NCI-H2081 (cell line): ENCODE measurements around the gene COL10A1.
A peak's percentile ranks its signal among the peaks of the same experiment; 100 is the strongest.
"Not testable (repeated sequence)": the region's sequence is repeated elsewhere in the genome, so short reads cannot be mapped to it uniquely, and the experiment has no call there.

ENCODE experiments used
- DNase-seq, 2 experiments: peaks; one replicate each; lab custom pipeline; 2025; lab: John Stamatoyannopoulos, UW

COL10A1 gene

DNA sequence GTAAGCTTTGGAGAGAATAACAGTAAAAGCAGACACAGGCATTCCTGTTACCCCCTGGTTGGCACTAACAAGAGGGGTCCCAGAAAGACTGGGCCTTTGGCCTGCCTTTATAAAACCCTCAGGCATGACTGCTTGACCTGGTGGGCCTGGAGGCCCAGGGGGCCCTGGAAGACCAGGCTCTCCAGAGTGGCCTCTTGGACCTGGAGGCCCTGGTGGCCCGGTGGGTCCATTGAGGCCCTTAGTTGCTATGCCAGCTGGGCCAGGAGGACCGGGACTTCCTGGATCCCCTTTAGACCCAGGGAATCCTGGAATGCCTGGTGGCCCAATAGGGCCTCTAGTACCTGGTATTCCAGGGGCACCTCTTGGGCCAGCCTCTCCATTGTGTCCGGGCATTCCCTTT is 5.5 kb downstream of the COL10A1 start:
- no peak for DNase-seq

DNA sequence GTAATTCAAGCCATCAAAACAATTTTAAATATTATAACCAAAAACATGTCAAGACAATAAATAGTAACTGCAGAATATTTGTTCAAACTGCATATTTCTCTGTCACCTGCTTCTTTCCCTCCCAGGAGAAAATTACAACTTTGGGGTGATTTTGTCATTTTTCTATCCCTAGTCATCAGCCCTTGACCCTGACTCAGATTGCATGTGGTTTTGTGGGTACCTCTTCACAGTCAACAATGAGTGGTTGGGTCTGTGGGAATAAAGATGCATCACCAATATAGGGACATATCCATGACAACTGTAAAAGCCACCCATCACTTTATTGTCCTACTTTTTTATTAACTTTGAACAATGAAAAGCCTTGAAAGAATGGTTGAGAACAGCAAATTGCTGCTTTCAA is 7.3 kb downstream of the COL10A1 start:
- no peak for DNase-seq

DNA sequence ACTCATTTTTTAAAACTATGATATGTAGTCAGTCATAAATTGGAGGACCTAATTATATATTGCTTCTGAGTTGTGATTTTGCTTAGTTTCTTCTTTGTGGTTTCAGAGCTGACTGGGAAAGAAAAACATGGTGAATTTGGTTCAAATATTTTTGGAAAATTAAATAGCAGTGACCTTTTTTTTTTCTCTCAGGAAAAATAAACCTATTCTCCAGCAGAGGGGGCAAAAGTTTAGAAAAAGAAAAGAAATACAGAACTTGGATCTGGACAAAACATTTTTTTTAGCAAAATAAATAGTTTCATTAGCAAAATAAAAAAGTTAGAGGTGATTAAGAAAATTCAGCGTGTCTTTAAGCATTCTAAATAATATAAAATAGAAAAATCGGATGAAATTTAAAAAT is 10.2 kb downstream of the COL10A1 start:
- DNase-seq, result no peak

DNA sequence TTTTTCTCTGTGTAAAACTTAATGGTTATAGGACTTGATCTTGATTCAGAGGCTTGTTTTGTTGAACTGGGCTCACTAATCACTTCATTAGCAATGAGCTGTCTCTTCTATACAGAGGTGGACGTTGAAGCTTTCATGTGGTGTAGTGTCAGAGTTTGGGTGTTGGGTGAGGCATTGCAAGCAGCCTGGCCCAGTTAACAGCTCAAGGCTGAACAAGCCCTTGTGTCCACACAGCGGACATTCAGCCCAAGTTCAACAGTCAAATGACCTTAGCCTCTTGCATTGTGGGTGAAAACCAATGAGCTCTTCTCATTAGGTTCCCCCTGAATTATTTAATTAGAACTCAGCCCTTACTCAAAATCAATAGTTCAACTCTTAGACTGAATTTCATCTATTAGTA is 12.5 kb downstream of the COL10A1 start:
- no peak for DNase-seq

DNA sequence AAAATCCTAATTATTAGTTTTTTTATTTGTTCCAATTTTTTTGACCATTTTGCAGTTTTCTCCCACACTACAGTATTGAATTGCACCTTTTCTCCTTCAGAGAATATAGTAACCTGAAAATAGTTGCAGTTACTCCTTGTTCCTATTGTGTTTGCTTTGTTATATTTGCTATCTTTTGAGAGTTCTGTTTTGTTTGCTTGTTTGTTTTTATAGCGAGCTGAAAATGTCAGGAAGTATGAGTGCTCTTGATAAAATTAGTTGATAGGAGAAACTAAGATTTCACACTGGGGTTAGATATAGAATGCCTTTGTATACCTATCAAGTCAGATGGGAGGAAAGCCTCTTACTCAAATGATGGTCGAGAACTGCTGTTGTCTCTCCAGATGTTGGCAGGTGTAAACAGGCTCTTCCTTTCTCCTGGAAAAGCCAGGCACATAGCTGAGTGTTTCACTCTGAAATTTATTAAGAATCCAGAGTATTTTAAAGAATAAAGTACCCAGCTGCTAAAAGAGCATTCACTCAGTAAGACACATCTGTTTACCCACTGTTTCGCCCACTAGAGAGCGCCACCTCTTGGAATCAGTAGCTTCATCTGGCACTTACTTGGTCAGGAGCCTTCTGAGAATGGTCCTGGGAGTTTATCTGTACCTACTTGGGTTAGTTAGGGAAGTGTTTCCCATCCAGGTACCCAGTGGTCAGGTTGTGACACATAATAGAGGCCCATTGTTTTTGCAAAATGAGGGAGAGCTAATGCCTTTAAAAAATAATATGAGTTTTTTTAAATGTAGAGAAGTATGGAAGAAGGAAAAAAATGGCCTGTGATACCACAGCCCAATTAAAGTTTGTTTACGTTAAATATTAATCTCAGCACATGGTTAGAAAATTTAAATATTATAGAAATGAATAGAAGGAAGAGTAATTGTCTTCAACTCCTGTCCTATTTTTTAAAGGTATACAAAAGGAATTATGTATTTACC is 14.1 kb downstream of the COL10A1 start:
- DNase-seq, result peak; percentile 4 to 24

DNA sequence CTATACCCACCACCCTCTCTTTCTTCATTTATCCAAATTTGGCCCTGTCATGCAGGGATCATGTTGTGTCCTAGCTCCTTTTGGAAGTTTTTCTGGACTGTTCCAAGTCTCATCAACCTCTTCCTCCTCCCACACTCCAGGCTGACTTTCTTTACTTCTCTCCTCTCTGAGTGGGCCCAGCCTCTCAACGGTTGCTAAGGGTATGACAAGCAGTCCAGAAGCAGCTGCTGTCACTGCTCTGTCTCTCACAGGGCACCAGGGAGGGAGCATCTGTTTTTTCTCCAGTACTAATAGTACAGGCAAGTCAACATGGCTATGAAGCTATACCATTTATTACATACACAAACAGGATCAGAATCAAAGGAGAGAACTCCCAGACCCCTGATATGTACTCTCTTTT is 17.1 kb downstream of the COL10A1 start:
- no peak for DNase-seq

DNA sequence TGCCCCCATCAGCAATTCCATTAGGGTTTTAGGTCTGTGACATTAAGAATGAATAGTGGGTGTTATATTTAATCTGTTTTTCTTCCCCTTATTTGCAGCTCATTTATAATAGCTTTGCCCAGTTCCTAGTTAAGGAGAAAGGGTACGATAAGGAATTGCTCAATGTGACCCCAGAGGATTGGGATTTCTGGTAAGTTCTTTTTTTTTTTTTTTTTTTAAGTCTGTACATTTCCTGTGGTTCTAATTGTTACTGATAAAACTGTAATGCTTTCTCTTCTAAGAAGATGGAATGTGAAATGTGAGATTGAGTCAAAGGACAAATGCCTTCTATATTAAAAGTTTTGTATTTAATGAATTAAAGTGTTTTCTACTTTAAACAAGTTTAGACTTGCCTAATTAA is 19.8 kb downstream of the COL10A1 start:
- DNase-seq, result no peak

DNA sequence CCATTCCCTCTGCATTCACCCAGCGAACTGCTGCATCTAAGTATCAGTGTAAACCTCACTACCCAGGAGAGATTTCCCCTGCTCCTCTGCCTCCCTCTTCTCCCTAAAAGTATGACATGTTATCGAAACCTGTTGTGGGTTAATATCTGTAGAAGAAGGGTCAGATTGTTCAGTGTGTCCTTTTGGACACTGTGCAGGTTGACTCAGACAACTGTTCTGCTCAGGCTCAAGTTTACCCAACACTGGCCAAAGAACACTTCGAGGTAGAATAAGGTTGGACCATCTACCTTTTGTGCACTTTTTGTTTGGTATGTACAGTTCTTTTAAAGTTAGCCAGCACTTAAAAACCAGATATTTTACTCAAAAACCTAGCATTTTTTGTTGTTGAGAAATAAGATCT is 20.7 kb downstream of the COL10A1 start:
- DNase-seq, result no peak

DNA sequence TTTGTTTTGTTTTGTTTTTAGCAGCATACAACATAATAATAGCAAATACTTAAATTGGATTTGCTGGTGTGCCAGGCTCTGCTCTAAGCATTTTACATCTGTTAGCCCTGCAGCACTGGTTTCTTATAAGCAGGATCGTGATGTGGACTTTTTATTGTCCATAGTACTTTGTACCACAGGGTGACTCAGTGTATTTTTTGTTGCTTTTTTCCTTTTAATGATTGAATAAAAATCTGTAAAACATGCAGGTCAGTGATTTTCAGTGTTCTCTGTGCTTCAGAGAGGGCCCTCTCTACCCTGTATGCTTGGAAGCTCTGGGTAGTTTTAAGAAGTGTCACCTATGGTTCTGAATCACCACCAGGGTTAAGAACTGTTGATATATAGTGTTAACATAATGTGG is 21.3 kb downstream of the COL10A1 start:
- no peak for DNase-seq

DNA sequence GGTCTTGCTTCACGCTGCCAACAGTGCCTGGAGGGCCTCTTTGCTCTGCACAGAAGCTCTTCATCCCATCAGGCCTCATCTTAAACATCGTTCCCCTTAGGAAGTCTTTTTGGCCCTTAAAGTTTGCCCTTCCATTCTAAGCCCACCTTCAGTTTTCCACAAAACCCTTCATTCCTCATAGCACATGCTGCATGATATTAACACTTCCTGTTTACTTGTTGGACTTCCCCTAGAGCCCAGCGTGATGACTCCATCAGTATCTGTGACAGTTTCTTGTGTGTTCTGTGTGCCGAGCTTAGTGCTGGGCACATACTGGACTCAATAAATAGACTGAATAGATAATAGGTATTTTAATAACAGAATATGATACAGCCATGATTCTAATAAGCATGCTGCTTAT is 23.1 kb downstream of the COL10A1 start:
- DNase-seq, result no peak

DNA sequence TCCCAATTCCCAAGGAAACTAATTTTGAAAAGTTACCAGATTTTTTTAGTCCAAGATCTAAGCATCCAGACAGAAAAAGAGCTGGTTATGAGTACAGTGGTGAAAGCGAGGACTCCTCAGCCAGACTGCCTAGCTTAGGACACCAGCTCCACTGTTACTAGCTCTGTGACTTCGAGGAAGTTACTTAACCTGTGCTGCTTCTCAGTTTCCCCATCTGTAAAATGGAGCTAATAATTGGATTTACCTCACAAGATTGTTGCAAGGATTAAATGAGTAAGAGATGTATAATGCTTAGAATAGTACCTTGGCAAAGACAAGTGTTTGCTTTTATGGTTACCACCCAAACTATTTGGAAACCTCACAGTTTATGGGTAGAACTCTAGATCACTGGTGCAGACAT is 24.1 kb downstream of the COL10A1 start:
- DNase-seq, result no peak

DNA sequence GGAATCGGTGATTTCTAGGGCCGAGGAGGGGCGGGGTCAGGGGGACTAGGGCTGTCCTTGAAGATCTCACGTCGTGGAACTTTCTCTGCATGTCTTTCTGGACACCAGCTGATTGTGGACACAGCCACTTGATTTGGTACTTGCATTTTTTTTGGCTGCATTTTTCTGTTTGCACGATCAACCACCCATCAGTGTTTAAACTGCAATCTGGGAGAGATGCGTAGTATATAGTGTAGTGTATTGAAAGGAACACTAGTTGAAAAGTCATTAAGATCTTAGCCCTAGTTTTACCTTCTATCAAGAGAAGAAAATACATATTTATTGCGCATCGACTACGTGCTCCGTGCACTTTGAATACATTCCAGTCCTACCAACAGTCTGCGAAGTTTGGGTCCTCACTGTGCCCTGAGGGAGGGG is 24.6 kb downstream of the COL10A1 start:
- no peak for DNase-seq

DNA sequence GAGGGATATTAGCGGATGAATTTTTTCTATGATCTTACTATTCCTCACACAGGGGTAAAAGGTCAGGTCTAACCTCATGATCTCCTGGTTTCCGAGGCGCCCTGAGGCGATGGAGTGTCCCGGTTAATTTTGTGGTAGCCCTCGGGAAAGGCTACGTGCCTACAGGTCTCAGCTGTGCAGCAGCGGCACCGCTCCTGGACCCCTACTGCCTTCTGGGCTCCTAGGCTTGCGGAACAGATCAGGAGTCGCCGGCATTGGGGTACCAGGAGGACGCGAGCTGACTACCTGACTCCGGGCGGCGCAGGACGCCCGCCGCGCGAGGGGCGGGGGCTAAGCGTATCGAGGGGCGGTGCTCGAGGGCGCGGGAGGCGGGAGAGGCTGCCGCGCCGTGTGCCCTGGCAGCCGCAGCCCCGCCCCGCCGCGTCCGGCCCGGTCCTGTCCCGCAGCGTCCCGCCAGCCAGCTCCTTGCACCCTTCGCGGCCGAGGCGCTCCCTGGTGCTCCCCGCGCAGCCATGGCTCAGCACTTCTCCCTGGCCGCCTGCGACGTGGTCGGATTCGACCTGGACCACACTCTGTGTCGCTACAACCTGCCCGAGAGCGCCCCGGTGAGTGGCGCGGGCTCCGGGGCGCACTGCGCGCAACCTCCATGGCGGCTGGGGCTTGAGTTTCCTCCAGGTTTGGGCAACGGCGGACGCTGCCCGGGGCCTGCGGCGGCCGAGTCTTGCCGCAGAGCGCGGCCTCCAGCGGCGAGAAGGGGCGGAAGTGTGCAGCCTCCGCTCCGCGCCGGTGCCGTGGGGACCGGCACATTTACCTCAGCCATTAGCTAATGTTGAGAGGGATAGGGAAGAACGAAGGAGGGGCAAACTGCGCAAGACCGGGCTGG is 25.3 kb downstream of the COL10A1 start, which contains the start of gene NT5DC1:
Gene NT5DC1, plus strand, starts transcription at position 435 of the 883 bp plus-strand sequence. Its CDS starts 78 bp downstream, at position 513.
- DNase-seq, result peak; percentile 66 to 82

DNA sequence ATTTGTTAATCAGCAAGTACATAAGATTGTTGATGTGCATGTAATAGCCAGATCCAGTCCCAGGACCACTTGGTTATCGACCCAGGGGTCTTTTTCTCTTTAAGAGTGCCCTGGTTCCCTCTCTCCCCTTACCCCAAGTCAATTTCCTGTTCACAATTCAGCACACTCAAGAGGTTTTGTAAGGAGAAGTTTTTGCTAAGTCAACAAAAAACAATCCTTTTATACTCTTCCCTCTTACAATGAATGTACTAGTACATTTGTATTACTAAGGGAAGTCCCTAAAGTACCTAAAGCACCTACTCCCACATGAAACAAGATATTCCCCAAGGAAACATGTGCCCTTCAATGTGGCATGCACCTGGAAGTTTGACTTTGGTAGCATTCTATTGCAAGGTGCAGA is 26.9 kb downstream of the COL10A1 start:
- DNase-seq, result no peak

DNA sequence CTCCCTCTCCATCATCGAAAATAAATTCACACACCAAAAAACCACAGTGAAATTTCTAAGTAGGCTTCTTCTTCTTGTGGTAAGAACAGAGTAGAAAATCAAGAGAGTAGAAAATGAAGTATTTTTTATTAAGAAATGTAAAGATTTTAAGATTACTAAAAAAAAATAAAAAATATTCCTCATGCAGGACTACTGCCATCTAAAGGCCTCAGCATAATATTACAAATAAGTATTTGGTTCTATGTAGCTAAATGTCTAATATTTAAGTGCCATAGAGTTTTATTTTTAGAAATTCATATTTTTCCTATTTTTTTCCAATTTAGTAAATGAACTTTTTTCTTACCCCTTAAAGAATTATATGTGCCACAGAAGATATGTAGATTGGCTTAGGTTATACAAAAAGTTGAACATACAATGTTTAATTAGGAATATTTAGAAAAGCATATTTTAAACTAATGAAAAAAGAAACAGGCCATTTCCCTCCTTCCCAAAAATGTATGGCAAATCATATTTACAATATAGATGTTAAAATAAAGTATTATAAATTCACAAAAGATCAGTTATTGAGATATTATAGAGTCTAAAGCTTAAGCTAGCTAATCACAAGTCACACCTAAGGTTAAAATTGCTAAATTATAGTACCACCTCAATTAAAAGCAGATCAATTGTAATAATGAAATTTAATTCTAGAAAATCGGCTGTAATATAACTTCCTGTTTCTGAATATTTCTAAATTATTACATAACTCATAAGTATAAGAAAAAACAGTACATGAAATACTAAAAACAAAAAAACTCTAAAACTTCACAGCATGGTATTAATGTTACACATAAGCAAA is 28.7 kb downstream of the COL10A1 start:
- DNase-seq, result no peak

DNA sequence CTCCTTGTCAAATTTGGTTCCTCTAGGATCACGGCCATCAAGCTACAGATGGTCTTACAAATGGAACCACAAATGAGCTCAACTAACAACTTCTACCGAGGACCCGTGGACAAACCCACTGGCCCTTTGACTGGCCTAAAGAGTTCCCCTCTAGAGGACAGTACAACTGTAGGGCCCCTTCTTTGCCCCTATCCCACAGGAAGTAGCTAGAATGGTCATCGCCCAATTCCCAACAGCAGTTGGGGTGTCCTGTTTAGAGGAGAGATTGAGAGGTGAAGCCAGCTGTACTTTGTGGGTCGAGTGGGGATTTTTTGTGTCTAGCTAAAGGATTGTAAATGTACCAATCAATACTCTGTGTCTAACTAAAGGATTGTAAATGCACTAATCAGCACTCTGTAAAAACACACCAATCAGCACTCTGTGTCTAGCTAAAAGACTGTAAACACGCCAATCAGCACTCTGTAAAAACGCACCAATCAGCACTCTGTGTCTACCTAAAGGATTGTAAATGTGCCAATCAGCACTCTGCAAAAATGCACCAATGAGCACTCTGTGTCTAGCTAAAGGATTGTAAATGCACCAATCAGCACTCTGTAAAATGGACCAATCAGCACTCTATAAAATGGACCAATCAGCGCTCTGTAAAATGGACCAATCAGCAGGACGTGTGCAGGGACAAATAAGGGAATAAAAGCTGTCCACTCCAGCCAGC is 29.7 kb downstream of the COL10A1 start:
- not testable (repeated sequence) for DNase-seq

DNA sequence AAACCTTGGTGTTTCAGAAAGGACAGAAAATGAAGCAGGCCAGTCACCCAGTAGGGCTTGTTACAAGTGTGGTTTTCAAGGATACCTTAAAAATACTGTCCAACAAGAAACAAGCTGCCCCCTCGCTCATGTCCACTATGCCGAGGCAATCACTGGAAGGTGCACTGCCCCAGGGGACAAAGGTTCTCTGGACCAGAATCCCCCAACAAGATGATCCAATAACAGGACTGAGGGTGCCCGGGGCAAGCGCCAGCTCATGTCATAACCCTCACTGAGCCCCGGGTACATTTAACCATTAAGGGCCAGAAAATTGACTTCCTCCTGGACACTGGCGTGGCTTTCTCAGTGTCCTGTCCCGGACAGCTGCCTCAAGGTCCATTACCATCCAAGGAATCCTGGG is 31.9 kb downstream of the COL10A1 start:
- DNase-seq, result no peak

DNA sequence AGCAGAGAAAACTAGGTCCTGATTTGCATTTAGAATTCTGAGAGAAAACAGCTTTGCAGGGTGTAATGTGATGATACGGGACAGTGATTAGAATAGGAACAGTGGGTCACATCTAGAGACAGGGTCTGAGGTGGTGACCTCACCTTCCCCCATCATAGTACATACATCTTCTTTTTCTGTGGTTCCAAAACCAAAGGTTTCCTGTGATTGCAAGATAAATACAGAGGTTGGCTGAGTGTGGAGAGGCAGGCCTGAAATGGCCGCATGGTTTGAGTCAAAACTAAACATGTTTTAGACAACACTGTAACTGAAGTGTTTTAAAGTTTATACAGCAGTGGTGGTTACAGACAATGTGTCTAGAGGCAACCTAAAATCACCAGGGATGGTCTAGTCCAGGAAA is 35.7 kb downstream of the COL10A1 start:
- DNase-seq, result no peak

DNA sequence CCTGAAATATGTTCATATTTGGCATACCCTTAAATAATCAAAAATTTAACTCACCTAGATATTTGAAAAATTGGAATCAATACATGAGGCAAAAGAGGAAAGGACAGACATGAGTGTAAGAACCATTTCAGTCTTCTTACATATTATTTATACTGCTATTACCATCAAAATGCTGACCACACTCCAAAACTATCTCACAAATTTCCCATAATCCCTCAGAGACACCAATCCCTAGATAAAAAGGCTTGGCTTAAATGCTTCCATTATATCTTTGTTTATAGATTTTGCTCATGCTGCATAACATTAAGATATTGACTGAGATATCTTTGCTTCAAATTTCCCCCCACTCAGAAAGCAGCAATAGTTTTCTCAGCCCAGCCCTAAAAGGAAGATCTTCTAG is 37.0 kb downstream of the COL10A1 start:
- DNase-seq, result no peak

DNA sequence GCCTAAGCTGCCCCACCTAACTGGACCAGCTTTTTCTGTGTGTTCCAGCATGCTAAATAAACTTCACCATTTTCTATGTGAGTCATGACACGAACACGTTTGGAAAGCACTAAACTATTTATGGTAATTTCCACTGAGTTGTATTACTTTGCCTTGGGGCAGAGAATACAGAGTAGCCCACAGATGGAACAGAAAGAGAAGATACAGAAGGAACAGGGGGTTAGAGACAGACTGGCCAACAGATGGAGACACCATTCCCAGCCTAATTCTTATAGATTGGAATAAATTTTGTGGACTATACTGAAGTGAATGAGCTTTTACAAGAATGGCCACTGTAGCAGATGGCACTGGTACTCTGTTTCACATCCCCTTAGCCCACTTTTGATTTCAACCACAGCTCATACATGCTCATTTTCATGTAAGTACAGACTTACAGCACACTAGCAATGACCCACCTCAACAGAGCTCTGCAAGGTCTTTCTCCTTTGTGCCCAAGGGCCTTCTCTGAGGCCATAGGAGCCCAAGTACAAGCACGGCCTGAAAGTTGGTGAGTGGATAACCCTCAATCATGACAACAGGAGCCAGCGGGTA is 38.4 kb downstream of the COL10A1 start:
- no peak for DNase-seq

DNA sequence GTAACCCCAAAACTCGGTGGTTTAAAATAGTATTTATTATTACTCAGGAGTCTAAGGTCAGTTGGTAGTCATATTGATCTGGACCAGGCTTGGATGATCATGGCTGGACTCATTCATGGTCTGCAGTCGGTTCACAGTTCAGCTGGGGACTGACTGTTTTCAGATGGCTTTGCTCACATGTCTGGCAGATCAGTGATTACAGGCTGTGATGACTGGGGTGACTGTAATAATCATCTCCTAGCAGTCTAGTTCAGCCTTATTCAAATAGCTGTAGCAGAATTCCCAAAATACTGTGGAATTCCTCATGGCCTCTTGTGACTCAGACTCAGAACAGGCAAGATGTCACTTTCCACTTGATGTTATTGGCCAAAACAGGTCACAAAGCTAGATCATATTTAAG is 41.6 kb downstream of the COL10A1 start:
- no peak for DNase-seq
